ENCODE data around the gene IDS. TPM values are rescaled to one million over a fixed set of nuclear protein-coding genes. Genes with fewer than 3 reads are reported as not detected.
A peak's percentile ranks its signal among the peaks of the same experiment; 100 is the strongest.
"Not testable (repeated sequence)": the region's sequence is repeated elsewhere in the genome, so short reads cannot be mapped to it uniquely, and the experiment has no call there.

IDS gene
- total and polyA plus RNA-seq, 2 of the 8 experiments (the other 6 are each of a cell fraction or from before 2014, with no cell fraction given), result 19.9 to 20.7 TPM

DNA sequence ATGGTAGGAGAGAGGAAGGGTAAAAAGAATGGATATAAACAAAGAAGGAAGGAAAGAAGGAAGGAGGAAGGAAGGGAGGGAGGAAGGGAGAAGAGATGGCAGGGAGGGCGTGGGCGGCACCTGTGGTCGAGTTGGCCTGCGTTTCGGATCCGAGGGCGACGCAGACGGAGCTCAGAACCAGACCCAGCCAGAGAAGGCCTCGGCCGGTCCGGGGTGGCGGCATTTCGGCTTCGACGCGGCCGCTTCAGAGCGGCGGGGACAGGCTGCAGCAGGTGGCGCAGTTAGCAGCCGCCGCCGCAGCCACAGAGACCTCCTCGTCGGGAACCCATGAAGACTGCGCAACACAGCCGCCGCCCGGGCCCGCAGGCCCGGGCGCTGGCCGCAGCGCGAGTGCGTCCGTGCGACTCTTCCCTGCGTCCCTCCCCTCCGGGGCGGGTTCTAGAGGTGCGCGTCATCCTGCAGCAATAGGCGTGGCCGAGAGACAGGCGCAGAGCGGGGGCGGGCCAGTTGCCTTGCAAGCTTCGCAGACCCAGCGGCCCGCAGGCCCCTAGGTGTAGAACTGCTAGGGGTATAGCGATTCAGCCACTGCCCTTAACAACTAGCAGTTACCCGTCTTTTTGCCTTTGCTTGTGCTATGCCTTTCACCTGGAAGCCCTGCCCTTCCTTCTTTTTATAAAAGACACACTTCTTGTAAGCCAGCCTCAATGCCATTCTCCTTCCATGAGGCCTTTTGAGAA is at the start of gene IDS (continued):
- TF ChIP-seq PHF8 (conservative IDR thresholded peaks at IDR 0.05; ENCODE audit: low read depth, low read length), result peak; percentile 74
- peak; percentile 33 for TF ChIP-seq KDM4A (IDR thresholded peaks at IDR 0.05; ENCODE audit: low read depth, low read length, severe bottlenecking)
- no peak for TF ChIP-seq RBBP5 (IDR thresholded peaks at IDR 0.05; ENCODE audit: borderline replicate concordance, low read depth, low read length)
- peak; percentile 35 for TF ChIP-seq TAF7 (optimal IDR thresholded peaks at IDR 0.05; ENCODE audit: borderline replicate concordance, low read depth, low read length)
- no peak for TF ChIP-seq BRCA1 (IDR thresholded peaks at IDR 0.05; ENCODE audit: low read depth, low read length)
- no peak for TF ChIP-seq RFX5 (IDR thresholded peaks at IDR 0.05; ENCODE audit: borderline replicate concordance, low read depth, low read length)
- no peak for TF ChIP-seq SP4 (IDR thresholded peaks at IDR 0.05; ENCODE audit: low read length)
- TF ChIP-seq CHD1 (IDR thresholded peaks at IDR 0.05; ENCODE audit: low read depth, low read length), result no peak
- peak; percentile 89 for TF ChIP-seq TAF1 (IDR thresholded peaks at IDR 0.05; ENCODE audit: low read depth, low read length)
- TF ChIP-seq JUND (IDR thresholded peaks at IDR 0.05; ENCODE audit: low read length), result no peak
- TF ChIP-seq CREB1 (IDR thresholded peaks at IDR 0.05), result peak; percentile 77; the same call in 1 of the 2 replicates
- no peak for TF ChIP-seq SIN3A (conservative IDR thresholded peaks at IDR 0.05 in 1 of 2, IDR thresholded peaks at IDR 0.05 in 1 of 2; ENCODE audit: low read depth in 1 of 2, low read length in 2 of 2)
- TF ChIP-seq TBP (IDR thresholded peaks at IDR 0.05; ENCODE audit: low read depth, low read length), result peak; percentile 77

DNA sequence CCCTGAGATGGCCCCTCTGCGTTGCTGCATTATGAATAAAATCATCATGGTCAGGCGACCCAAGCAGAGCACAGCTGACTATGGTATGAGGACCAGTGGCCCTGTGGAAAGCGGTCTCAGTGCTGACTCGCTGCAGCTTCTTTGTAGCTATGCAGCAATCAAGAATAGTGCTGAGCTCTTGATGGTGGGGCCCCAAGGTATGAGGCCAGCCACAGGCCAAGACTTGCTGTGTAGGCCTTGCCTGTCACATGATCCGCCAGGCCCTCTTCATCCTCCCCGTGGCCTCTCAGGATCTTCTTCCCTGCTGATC is 46.8 kb upstream of the IDS start:
- H2BK120ac ChIP-seq (replicated peaks; ENCODE audit: low read depth, low read length); FAIRE-seq; H3K9ac ChIP-seq (replicated peaks in 1 of 4; ENCODE audit: extremely low read depth in 1 of 4, low read depth in 3 of 4, low read length in 3 of 4); POLR2A ChIA-PET (ENCODE audit: partially characterized antibody); H2BK20ac ChIP-seq (ENCODE audit: low read length); H2AFZ ChIP-seq (ENCODE audit: low read length); H3K4me3 ChIP-seq (ENCODE audit: extremely low read depth in 1 of 4, insufficient read depth in 2 of 4, low read depth in 3 of 4, low read length in 4 of 4); H3K27ac ChIP-seq (ENCODE audit: low read depth, low read length); H2AK5ac ChIP-seq (ENCODE audit: low read depth, low read length); CTCF ChIA-PET (ENCODE audit: partially characterized antibody); H3K36me3 ChIP-seq (ENCODE audit: control insufficient read depth in 2 of 4, insufficient read depth in 4 of 4, low read length in 3 of 4); DNase-seq (ENCODE audit: low read depth in 1 of 2, low spot score in 2 of 2); H4K20me1 ChIP-seq (replicated peaks in 1 of 2; ENCODE audit: control insufficient read depth in 1 of 2, insufficient read depth in 2 of 2, low read length in 2 of 2); H2BK12ac ChIP-seq (ENCODE audit: low read depth, low read length); H2BK15ac ChIP-seq (ENCODE audit: low read length); H3K14ac ChIP-seq (ENCODE audit: insufficient read length); H3K79me2 ChIP-seq (ENCODE audit: control insufficient read depth in 1 of 2, insufficient read depth in 2 of 2, low read length in 2 of 2); H3K4me1 ChIP-seq (replicated peaks in 1 of 4; ENCODE audit: control insufficient read depth in 3 of 4, insufficient read depth in 4 of 4, low read length in 3 of 4); H3K9me3 ChIP-seq (ENCODE audit: insufficient read depth in 2 of 2, low read depth in 1 of 2, low read length in 1 of 2); H3K56ac ChIP-seq (replicated peaks; ENCODE audit: insufficient read length, low read depth, low read length); H3K23ac ChIP-seq (ENCODE audit: insufficient read length); H3K79me1 ChIP-seq (ENCODE audit: low read depth, low read length); H4K8ac ChIP-seq (ENCODE audit: extremely low read depth, insufficient read depth, low read length); H3K4me2 ChIP-seq (ENCODE audit: insufficient read depth in 1 of 2, low read depth in 2 of 2, low read length in 2 of 2); H3K23me2 ChIP-seq (ENCODE audit: low read depth, low read length); H3K27me3 ChIP-seq (replicated peaks in 1 of 4; ENCODE audit: control insufficient read depth in 3 of 4, extremely low read depth in 1 of 4, insufficient read depth in 3 of 4, low read length in 3 of 4); H3K4ac ChIP-seq (replicated peaks; ENCODE audit: insufficient read length, low read depth, low read length); H4K91ac ChIP-seq (replicated peaks; ENCODE audit: insufficient read length, low read length); H4K5ac ChIP-seq (ENCODE audit: insufficient read length, low read depth, low read length); H2BK5ac ChIP-seq (ENCODE audit: low read depth, low read length); H3K18ac ChIP-seq (ENCODE audit: extremely low read depth, low read length): not testable (repeated sequence)
- WGBS, 2 experiments (ENCODE audit: extremely low coverage in 1 of 2, insufficient coverage in 1 of 2, insufficient read length in 1 of 2, insufficient replicate concordance in 2 of 2, low coverage in 1 of 2, low lambda C conversion rate in 2 of 2, missing lambda C conversion rate in 1 of 2), result no CpG with 5 or more reads among the region's 6 CpGs

All from H1 (cell line).